HG03196 (cell line): Measurements from ENCODE around the gene VIL1.

Experiments
- ATAC-seq: cut with Tn5 transposase; IDR thresholded peaks from one replicate; pipeline ENCODE4 v1.9.1; 2021; ENCODE audit not compliant: unreplicated experiment

VIL1 gene

GRCh38 chr2:218482651-218483050 lies 63.7 kb downstream of the VIL1 start:
- ATAC-seq, result no peak

GRCh38 chr2:218485986-218486667 lies 67.2 kb downstream of the VIL1 start:
- no peak for ATAC-seq

- ATAC-seq, result no peak
Measured at GRCh38 chr2:218500501-218501060, 81.7 kb downstream of the VIL1 start.

- no peak for ATAC-seq
Measured at GRCh38 chr2:218501665-218502064, 82.7 kb downstream of the VIL1 start.
